Uterus (tissue), 4 donors: Measurements from ENCODE around the gene PODXL. TPM values are rescaled to one million over a fixed set of nuclear protein-coding genes. Genes with fewer than 3 reads are reported as not detected.

Source experiments
- DNase-seq, 2 donors: peaks; one replicate each; pipeline ENCODE4 v3.0.0-alpha.2; 2019 to 2020
- H3K27ac ChIP-seq, 2 donors: fragments of 200-600 bp; sonication (generic); 1 replicate in 1 of 2; 2 replicates in 1 of 2; pipeline ENCODE4 v1.5.1; 2016 to 2018
- H3K27me3 ChIP-seq, 2 donors: fragments of 200-600 bp; sonication (generic); one replicate each; pipeline ENCODE4 v1.5.1; 2018 to 2019; ENCODE audit warnings: control low read depth in 1 of 2
- H3K36me3 ChIP-seq, 2 donors: fragments of 200-600 bp; sonication (generic); one replicate each; pipeline ENCODE4 v1.5.1; 2019; ENCODE audit warnings: control low read depth in 1 of 2
- H3K4me1 ChIP-seq, 2 donors: fragments of 200-600 bp; sonication (generic); one replicate each; pipeline ENCODE4 v1.5.1; 2018 to 2019; ENCODE audit warnings: control low read depth in 1 of 2
- H3K4me3 ChIP-seq, 2 donors: fragments of 200-600 bp; sonication (generic); 1 replicate in 1 of 2; 2 replicates in 1 of 2; pipeline ENCODE4 v1.5.1; 2018 to 2019; ENCODE audit warnings: mild to moderate bottlenecking in 1 of 2
- H3K9me3 ChIP-seq, 2 donors: fragments of 200-600 bp; sonication (generic); one replicate each; pipeline ENCODE4 v1.5.1; 2019; ENCODE audit warnings: control low read depth in 1 of 2
- CTCF ChIP-seq, 4 experiments: fragments of 200-600 bp in 2 of 4; fragments of 450-650 bp in 2 of 4; sonication (generic) in 2 of 4; IDR thresholded peaks; one replicate each; pipeline ENCODE4 v1.5.1; 2016 to 2019; ENCODE audit warnings: antibody characterized with exemption in 4 of 4, mild to moderate bottlenecking in 2 of 4, moderate library complexity in 1 of 4
- POLR2A ChIP-seq, 2 donors: fragments of 450-650 bp; IDR thresholded peaks; one replicate each; pipeline ENCODE4 v1.6.1; 2016; ENCODE audit warnings: antibody characterized with exemption in 2 of 2, mild to moderate bottlenecking in 1 of 2, moderate library complexity in 1 of 2
- intact Hi-C: fragments of 100-400 bp; cut with DNase I; formaldehyde crosslinking; loops from one replicate; pipeline ENCODE4 v1.15.1; 2023; ENCODE audit warnings: low total_unique reads
- total RNA-seq, 4 donors: library from RNA; depleted of rRNA in 3 of 4; stranded (reverse); fragments of >200 nt in 3 of 4; gene quantifications; one replicate each; pipeline versions ENCODE4 v1.1.0 to v1.2.4, GENCODE V29; 2014 to 2023
- donor health status: DM: yes; HTN: yes; CAD: no.

The PODXL gene
- total RNA-seq, 4 donors from 2014 or later = 33.6 to 135 (median 36.1) TPM

GRCh38 chr7:131529179-131529578, 27.2 kb downstream of the PODXL start:
- Histone ChIP-seq H3K4me3 (no peak overlapping the region), H3K9me3 (no peaks in the 10 kb centered on the region), H3K27me3 (no peaks in the 10 kb centered on the region), H3K4me1 (no peaks in the 10 kb centered on the region), H3K36me3 (no peaks in the 10 kb centered on the region), H3K27ac (peak overlapping the region in 1 of 2 donors; percentile 49)
- TF ChIP-seq POLR2A (IDR thresholded peaks at IDR 0.05) (no peak), CTCF (IDR thresholded peaks at IDR 0.05) (no peak)
- intact Hi-C loops = no loop called here
- DNase-seq = no peak

GRCh38 chr7:131527456-131527855, 29.0 kb downstream of the PODXL start:
- Histone ChIP-seq H3K36me3 (no peaks in the 10 kb centered on the region), H3K27me3 (no peaks in the 10 kb centered on the region), H3K9me3 (no peaks in the 10 kb centered on the region), H3K4me1 (peaks cover 0 to 5% of the 10 kb centered on the region in 2 donors), H3K27ac (peak overlapping the region in 1 of 2 donors; percentile 27), H3K4me3 (no peak overlapping the region)
- no peak for DNase-seq
- TF ChIP-seq CTCF (IDR thresholded peaks at IDR 0.05) = no peak
- no peak for TF ChIP-seq POLR2A (IDR thresholded peaks at IDR 0.05)
- intact Hi-C loops = no loop called here

- H3K27me3 ChIP-seq = no peaks in the 10 kb centered on the region
- H3K9me3 ChIP-seq = no peaks in the 10 kb centered on the region
- DNase-seq = no peak
- no peaks in the 10 kb centered on the region for H3K36me3 ChIP-seq
- TF ChIP-seq POLR2A (IDR thresholded peaks at IDR 0.05) (no peak), CTCF (IDR thresholded peaks at IDR 0.05) (no peak)
- intact Hi-C loops = no loop called here
- no peak overlapping the region for H3K27ac ChIP-seq
- peaks cover 0 to 5% of the 10 kb centered on the region in 2 donors for H3K4me1 ChIP-seq
- H3K4me3 ChIP-seq = no peak overlapping the region
Measured at GRCh38 chr7:131525820-131526219, 30.6 kb downstream of the PODXL start.

GRCh38 chr7:131524703-131525102, 31.7 kb downstream of the PODXL start:
- intact Hi-C loops = no loop called here
- Histone ChIP-seq H3K27ac (peak overlapping the region in 1 of 2 donors; percentile 45), H3K36me3 (no peaks in the 10 kb centered on the region), H3K9me3 (no peaks in the 10 kb centered on the region), H3K4me3 (no peak overlapping the region), H3K27me3 (no peaks in the 10 kb centered on the region), H3K4me1 (peaks cover 0 to 5% of the 10 kb centered on the region in 2 donors)
- no peak for TF ChIP-seq CTCF (IDR thresholded peaks at IDR 0.05)
- no peak for TF ChIP-seq POLR2A (IDR thresholded peaks at IDR 0.05)
- no peak for DNase-seq

GRCh38 chr7:131524115-131524514, 32.3 kb downstream of the PODXL start:
- no peak for DNase-seq
- intact Hi-C loops = no loop called here
- H3K27ac ChIP-seq = peak overlapping the region; percentile 24 to 45
- no peaks in the 10 kb centered on the region for H3K27me3 ChIP-seq
- TF ChIP-seq POLR2A (IDR thresholded peaks at IDR 0.05) (no peak), CTCF (IDR thresholded peaks at IDR 0.05) (no peak)
- no peaks in the 10 kb centered on the region for H3K36me3 ChIP-seq
- no peaks in the 10 kb centered on the region for H3K9me3 ChIP-seq
- H3K4me1 ChIP-seq = peaks cover 0 to 5% of the 10 kb centered on the region in 2 donors
- no peak overlapping the region for H3K4me3 ChIP-seq
